Measurements from ENCODE around the gene IL7R. TPM values are rescaled to one million over a fixed set of nuclear protein-coding genes. Genes with fewer than 3 reads are reported as not detected.

The IL7R gene
- total RNA-seq, 1 experiment from 2014 or later = 0.26 TPM

DNA sequence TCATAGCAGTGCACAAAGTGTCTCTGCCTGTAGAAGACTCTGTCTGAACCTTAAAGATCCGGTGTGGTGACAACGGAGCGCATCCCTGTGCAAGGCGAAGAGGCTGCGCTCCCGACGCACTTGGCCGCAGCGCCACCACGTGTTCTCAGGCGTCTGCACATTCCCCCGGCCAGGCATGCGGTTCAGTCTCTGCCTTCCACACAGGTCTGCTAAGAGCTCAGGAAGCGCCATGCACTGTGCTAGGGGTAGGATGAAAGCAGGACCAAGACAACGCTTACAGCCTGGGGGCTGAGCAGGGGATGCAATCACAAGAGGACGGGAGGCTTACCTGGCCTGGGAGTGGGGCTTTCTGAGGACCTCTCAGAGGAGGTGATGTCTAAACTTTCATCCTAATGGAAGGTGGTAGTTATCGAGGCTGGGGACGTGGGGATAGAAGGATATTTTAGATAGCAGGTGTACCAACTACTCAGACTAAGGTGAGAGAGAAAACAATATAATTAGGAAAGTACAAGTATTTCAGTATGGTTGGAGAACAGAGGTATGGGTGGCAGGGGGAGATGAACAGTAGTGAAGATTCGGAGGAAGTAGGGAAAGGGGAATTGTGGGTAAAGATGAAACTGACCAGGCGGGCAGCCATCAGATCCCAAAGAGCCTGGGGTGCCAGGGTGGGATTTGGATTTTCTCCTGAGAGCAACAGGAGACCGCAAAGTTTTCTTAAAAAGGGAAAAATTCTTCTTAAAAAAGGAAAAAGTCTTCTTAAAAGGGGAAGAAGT is 68.4 kb downstream of the IL7R start:
- H3K4me3 Mint-ChIP-seq (ENCODE audit: unreplicated experiment) = peak overlapping the region; percentile 43
- TF ChIP-seq, protein P1, sequence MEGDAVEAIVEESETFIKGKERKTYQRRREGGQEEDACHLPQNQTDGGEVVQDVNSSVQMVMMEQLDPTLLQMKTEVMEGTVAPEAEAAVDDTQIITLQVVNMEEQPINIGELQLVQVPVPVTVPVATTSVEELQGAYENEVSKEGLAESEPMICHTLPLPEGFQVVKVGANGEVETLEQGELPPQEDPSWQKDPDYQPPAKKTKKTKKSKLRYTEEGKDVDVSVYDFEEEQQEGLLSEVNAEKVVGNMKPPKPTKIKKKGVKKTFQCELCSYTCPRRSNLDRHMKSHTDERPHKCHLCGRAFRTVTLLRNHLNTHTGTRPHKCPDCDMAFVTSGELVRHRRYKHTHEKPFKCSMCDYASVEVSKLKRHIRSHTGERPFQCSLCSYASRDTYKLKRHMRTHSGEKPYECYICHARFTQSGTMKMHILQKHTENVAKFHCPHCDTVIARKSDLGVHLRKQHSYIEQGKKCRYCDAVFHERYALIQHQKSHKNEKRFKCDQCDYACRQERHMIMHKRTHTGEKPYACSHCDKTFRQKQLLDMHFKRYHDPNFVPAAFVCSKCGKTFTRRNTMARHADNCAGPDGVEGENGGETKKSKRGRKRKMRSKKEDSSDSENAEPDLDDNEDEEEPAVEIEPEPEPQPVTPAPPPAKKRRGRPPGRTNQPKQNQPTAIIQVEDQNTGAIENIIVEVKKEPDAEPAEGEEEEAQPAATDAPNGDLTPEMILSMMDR (IDR thresholded peaks at IDR 0.05; ENCODE audit: unreplicated experiment) = peak; percentile 88
- peak; percentile 81 for DNase-seq (ENCODE audit: unreplicated experiment)
- no peaks in the 10 kb centered on the region for H3K9me3 Mint-ChIP-seq (ENCODE audit: unreplicated experiment)
- intact Hi-C loops (cut with micrococcal nuclease) = loop anchor here (1.0 to 5.0 kb wide), 5 partner anchors 148 to 968 kb away; no protein-coding TSS in a partner anchor
- H3K4me1 Mint-ChIP-seq (ENCODE audit: insufficient read depth, unreplicated experiment) = peaks cover 30% of the 10 kb centered on the region
- no peaks in the 10 kb centered on the region for H3K36me3 Mint-ChIP-seq (ENCODE audit: insufficient read depth, unreplicated experiment)
- ChIA-PET POLR2A (interaction anchor here (0.6 to 1.4 kb wide), 3 partner anchors 143 to 274 kb away, joined by 3 to 4 read pairs (median 3); no protein-coding TSS in a partner anchor), CTCF (interaction anchor here (0.6 to 9.8 kb wide), 66 partner anchors 9 to 1410 kb away, joined by 3 to 233 read pairs (median 4); partner anchors contain the start of genes CAPSL, PRLR and SPEF2)
- no peak overlapping the region for H3K27ac Mint-ChIP-seq (ENCODE audit: low read depth, unreplicated experiment)
- H3K27me3 Mint-ChIP-seq (ENCODE audit: insufficient read depth, unreplicated experiment) = peaks cover 39% of the 10 kb centered on the region
- BruUV-seq (replicated peaks) = no TSS peak

DNA sequence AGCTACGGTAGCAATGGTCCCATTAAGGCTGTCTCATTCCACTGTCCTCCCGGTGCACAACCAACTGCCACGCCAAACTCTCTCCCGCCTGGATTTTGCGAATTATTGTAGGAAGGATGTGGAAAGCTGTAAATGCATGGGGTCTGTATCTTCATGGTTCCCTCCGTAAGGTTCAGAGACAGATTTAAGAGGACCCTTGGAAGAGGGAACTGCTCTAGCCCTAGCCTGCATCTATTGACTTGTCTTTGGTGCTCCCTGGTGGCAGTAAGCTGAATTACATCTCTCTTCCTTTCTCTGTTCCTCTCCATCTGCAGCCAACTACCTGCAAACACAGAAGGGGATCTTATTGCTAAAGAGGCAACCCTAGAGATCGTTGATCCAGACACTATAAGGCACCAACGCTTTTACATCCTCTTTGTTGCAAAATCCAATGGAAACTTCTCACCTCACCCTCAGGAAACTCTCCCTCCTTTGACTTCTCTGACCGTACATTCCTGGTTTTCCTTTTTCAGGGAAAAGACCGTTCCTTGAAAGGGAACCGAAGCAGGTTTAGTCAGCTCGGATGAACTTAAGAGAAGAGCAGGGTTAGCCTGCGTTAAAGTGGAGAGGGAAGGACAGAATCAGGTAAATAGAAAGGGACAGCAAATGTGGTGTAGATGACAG is 69.8 kb downstream of the IL7R start:
- ChIA-PET POLR2A (interaction anchor here (0.8 to 1.9 kb wide), 2 partner anchors 149 to 275 kb away, joined by 4 to 5 read pairs; no protein-coding TSS in a partner anchor), CTCF (interaction anchor here (0.5 to 9.8 kb wide), 66 partner anchors 8 to 970 kb away, joined by 3 to 233 read pairs (median 4); partner anchors contain the start of genes PRLR and SPEF2)
- Mint-ChIP-seq H3K36me3 (ENCODE audit: insufficient read depth, unreplicated experiment) (no peaks in the 10 kb centered on the region), H3K9me3 (ENCODE audit: unreplicated experiment) (no peaks in the 10 kb centered on the region), H3K27ac (ENCODE audit: low read depth, unreplicated experiment) (no peak overlapping the region), H3K4me3 (ENCODE audit: unreplicated experiment) (no peak overlapping the region), H3K27me3 (ENCODE audit: insufficient read depth, unreplicated experiment) (peaks cover 39% of the 10 kb centered on the region), H3K4me1 (ENCODE audit: insufficient read depth, unreplicated experiment) (peaks cover 30% of the 10 kb centered on the region)
- no TSS peak for BruUV-seq (replicated peaks)
- TF ChIP-seq, protein P1 (IDR thresholded peaks at IDR 0.05; ENCODE audit: unreplicated experiment) = peak; percentile 91
- DNase-seq (ENCODE audit: unreplicated experiment) = peak; percentile 67
- intact Hi-C loops (cut with micrococcal nuclease) = loop anchor here (1.0 to 5.0 kb wide), 5 partner anchors 275 to 969 kb away; partner anchors contain the start of gene SPEF2

Other genes starting within 250 kb of the IL7R start
- 5.3 and 5.6 TPM in 2 replicates for gene SPEF2, start 239.0 kb upstream of the IL7R start, total RNA-seq (2022)
- not detected in 2 replicates for gene CAPSL, start 81.7 kb downstream of the IL7R start, total RNA-seq (2022)
- not detected in 2 replicates for gene UGT3A1, start 134.5 kb downstream of the IL7R start, total RNA-seq (2022)
- not detected in 2 replicates for gene UGT3A2, start 210.0 kb downstream of the IL7R start, total RNA-seq (2022)

All from MCF 10A (cell line).